GM12878 (cell line): Measurements from ENCODE around the gene YBEY. TPM values are rescaled to one million over a fixed set of nuclear protein-coding genes. Genes with fewer than 3 reads are reported as not detected.

Experiments used
- ATF7 ChIP-seq: fragments of 450-650 bp; IDR thresholded peaks from 2 replicates; pipeline ENCODE4 v1.6.1; 2016; ENCODE audit warnings: low read depth, mild to moderate bottlenecking
- BACH1 ChIP-seq: fragments of 450-650 bp; IDR thresholded peaks from 2 replicates; pipeline ENCODE4 v1.6.1; 2017; ENCODE audit warnings: mild to moderate bottlenecking, borderline replicate concordance
- BHLHE40 ChIP-seq, 2 experiments: fragments of 450-650 bp in 1 of 2; IDR thresholded peaks; 2 replicates each; pipeline ENCODE4 v1.6.1; 2011 to 2017; ENCODE audit warnings: low read depth in 2 of 2, borderline replicate concordance in 1 of 2, improper control_type of control experiment in 1 of 2, low read length in 1 of 2, mild to moderate bottlenecking in 1 of 2
- DPF2 ChIP-seq: fragments of 450-650 bp; IDR thresholded peaks from 2 replicates; pipeline ENCODE4 v1.6.1; 2017; ENCODE audit warnings: mild to moderate bottlenecking
- EGR1 ChIP-seq, 2 experiments: IDR thresholded peaks; 1 replicate in 1 of 2; 2 replicates in 1 of 2; pipeline ENCODE4 v1.6.1; 2011 to 2012; ENCODE audit warnings: low read depth in 2 of 2, low read length in 2 of 2, borderline replicate concordance in 1 of 2, mild to moderate bottlenecking in 1 of 2, moderate library complexity in 1 of 2
- GABPA ChIP-seq: IDR thresholded peaks from 2 replicates; pipeline ENCODE4 v1.6.1; 2014; ENCODE audit warnings: antibody characterized with exemption, low read depth, mild to moderate bottlenecking, inconsistent platforms
- LARP7 ChIP-seq: fragments of 450-650 bp; IDR thresholded peaks from 2 replicates; pipeline ENCODE4 v1.6.1; 2017; ENCODE audit warnings: mild to moderate bottlenecking
- MEF2B ChIP-seq: fragments of 450-650 bp; IDR thresholded peaks from 2 replicates; pipeline ENCODE4 v1.6.1; 2018; ENCODE audit warnings: mild to moderate bottlenecking, moderate library complexity; ENCODE audit not compliant: partially characterized antibody, poor library complexity, severe bottlenecking
- POU2F2 ChIP-seq: IDR thresholded peaks from 3 replicates; pipeline ENCODE4 v1.6.1; 2011; ENCODE audit warnings: low read depth, mild to moderate bottlenecking, low read length, borderline replicate concordance
- RAD51 ChIP-seq: fragments of 450-650 bp; IDR thresholded peaks from 2 replicates; pipeline ENCODE4 v1.6.1; 2016; ENCODE audit warnings: moderate library complexity, mild to moderate bottlenecking, inconsistent platforms
- RB1 ChIP-seq: fragments of 450-650 bp; formaldehyde crosslinking; IDR thresholded peaks from 2 replicates; pipeline ENCODE4 v1.6.1; 2017; ENCODE audit warnings: mild to moderate bottlenecking, borderline replicate concordance
- SMAD1 ChIP-seq: fragments of 450-650 bp; IDR thresholded peaks from 2 replicates; pipeline ENCODE4 v1.6.1; 2018; ENCODE audit warnings: mild to moderate bottlenecking, low read depth; ENCODE audit not compliant: partially characterized antibody
- SP1 ChIP-seq: IDR thresholded peaks from one replicate; pipeline ENCODE4 v1.6.1; 2011; ENCODE audit warnings: low read depth, low read length
- STAT3 ChIP-seq: IDR thresholded peaks from 2 replicates; pipeline ENCODE4 v1.6.1; 2011; ENCODE audit warnings: low read depth, low read length, improper control_type of control experiment
- TARDBP ChIP-seq: IDR thresholded peaks from 2 replicates; pipeline ENCODE4 v1.6.1; 2016; ENCODE audit warnings: borderline replicate concordance
- YY1 ChIP-seq: IDR thresholded peaks from 2 replicates; pipeline ENCODE4 v1.6.1; 2011; ENCODE audit warnings: low read depth, mild to moderate bottlenecking, low read length
- ZBTB33 ChIP-seq: fragments of 450-650 bp; IDR thresholded peaks from 2 replicates; pipeline ENCODE4 v1.6.1; 2017; ENCODE audit warnings: mild to moderate bottlenecking
- ZNF274 ChIP-seq: IDR thresholded peaks from one replicate; pipeline ENCODE4 v1.8.0; 2011; ENCODE audit not compliant: insufficient read length, insufficient read depth
- ZNF384 ChIP-seq: IDR thresholded peaks from 2 replicates; pipeline ENCODE4 v1.6.1; 2012; ENCODE audit warnings: low read depth, mild to moderate bottlenecking, low read length, improper control_type of control experiment, borderline replicate concordance
- polyA plus RNA-seq, 11 experiments: library from polyadenylated mRNA; depleted of rRNA in 4 of 11; unstranded in 6 of 11; stranded (reverse) in 5 of 11; fragments of >200 nt; fragmentation: Nextera tagmentation in 4 of 11; fragmentation: Illumina TruSeq in 1 of 11; extraction: Ambion mirVana in 4 of 11; extraction: Trizol in 1 of 11; gene quantifications; 1 replicate in 1 of 11; 2 replicates in 10 of 11; pipeline versions ENCODE4 v1.2.1 to v1.2.3, GENCODE V29; 2011 to 2016; ENCODE audit warnings: inconsistent platforms in 2 of 11, missing spikeins in 2 of 11, low read depth in 1 of 11
- total RNA-seq, 4 experiments: library from RNA; depleted of rRNA in 3 of 4; stranded (reverse); fragments of >200 nt in 3 of 4; fragmentation: Illumina TruSeq in 1 of 4; extraction: Trizol in 1 of 4; gene quantifications; 2 replicates each; pipeline versions ENCODE4 v1.2.1 to v1.2.3, GENCODE V29; 2013 to 2021
- TF ChIP-seq, protein P1 (sequence below): fragments of 450-650 bp; formaldehyde crosslinking; IDR thresholded peaks from 2 replicates; pipeline ENCODE4 v1.4.0; 2022; ENCODE audit warnings: mild to moderate bottlenecking, moderate library complexity
- TF ChIP-seq, protein P2 (sequence below): fragments of 450-650 bp; IDR thresholded peaks from 2 replicates; pipeline ENCODE4 v1.6.1; 2017; ENCODE audit warnings: mild to moderate bottlenecking, moderate library complexity

The YBEY gene
- total and polyA plus RNA-seq, 10 of the 15 experiments (the other 5 are each of a cell fraction or from before 2014, with no cell fraction given), result 6.5 to 31.4 (median 18.5) TPM

GRCh38 chr21:46324390-46325072 is 38.4 kb downstream of the YBEY start (continued):
- TF ChIP-seq ZBTB33 (no peak), DPF2 (peak; percentile 42; the same call in 1 of the 2 replicates), POU2F2 (no peak), ATF7 (no peak), ZNF274 (no peak), STAT3 (no peak), LARP7 (peak; percentile 68; the same call in 1 of the 2 replicates), BACH1 (no peak; the same call in 1 of the 2 replicates), RAD51 (no peak), SP1 (peak; percentile 15), TARDBP (no peak), SMAD1 (no peak), GABPA (no peak), RB1 (0 out of 2 replicates have a peak, but pooled peaks have one; percentile 68), ZNF384 (no peak), YY1 (peak; percentile 97), MEF2B (no peak), BHLHE40 (IDR thresholded peaks at IDR 0.05; ENCODE audit: borderline replicate concordance in 1 of 2, low read depth in 2 of 2, low read length in 1 of 2) (peak in 1 of 2 experiments; percentile 39; a peak in 1 of 4 replicates), EGR1 (IDR thresholded peaks at IDR 0.05; ENCODE audit: borderline replicate concordance in 1 of 2, low read depth in 2 of 2, low read length in 2 of 2) (0 out of 3 replicates have a peak, but pooled peaks of 1 of the 2 experiments have one; percentile 38)
- TF ChIP-seq, protein P1, sequence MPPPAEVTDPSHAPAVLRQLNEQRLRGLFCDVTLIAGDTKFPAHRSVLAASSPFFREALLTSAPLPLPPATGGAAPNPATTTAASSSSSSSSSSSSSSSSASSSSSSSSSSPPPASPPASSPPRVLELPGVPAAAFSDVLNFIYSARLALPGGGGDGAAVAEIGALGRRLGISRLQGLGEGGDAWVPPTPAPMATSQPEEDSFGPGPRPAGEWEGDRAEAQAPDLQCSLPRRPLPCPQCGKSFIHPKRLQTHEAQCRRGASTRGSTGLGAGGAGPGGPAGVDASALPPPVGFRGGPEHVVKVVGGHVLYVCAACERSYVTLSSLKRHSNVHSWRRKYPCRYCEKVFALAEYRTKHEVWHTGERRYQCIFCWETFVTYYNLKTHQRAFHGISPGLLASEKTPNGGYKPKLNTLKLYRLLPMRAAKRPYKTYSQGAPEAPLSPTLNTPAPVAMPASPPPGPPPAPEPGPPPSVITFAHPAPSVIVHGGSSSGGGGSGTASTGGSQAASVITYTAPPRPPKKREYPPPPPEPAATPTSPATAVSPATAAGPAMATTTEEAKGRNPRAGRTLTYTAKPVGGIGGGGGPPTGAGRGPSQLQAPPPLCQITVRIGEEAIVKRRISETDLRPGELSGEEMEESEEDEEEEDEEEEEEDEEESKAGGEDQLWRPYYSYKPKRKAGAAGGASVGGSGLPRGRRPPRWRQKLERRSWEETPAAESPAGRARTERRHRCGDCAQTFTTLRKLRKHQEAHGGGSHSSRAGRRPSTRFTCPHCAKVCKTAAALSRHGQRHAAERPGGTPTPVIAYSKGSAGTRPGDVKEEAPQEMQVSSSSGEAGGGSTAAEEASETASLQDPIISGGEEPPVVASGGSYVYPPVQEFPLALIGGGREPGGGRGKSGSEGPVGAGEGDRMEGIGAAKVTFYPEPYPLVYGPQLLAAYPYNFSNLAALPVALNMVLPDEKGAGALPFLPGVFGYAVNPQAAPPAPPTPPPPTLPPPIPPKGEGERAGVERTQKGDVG (CRISPR knock-in tag), result no peak
- TF ChIP-seq, protein P2, sequence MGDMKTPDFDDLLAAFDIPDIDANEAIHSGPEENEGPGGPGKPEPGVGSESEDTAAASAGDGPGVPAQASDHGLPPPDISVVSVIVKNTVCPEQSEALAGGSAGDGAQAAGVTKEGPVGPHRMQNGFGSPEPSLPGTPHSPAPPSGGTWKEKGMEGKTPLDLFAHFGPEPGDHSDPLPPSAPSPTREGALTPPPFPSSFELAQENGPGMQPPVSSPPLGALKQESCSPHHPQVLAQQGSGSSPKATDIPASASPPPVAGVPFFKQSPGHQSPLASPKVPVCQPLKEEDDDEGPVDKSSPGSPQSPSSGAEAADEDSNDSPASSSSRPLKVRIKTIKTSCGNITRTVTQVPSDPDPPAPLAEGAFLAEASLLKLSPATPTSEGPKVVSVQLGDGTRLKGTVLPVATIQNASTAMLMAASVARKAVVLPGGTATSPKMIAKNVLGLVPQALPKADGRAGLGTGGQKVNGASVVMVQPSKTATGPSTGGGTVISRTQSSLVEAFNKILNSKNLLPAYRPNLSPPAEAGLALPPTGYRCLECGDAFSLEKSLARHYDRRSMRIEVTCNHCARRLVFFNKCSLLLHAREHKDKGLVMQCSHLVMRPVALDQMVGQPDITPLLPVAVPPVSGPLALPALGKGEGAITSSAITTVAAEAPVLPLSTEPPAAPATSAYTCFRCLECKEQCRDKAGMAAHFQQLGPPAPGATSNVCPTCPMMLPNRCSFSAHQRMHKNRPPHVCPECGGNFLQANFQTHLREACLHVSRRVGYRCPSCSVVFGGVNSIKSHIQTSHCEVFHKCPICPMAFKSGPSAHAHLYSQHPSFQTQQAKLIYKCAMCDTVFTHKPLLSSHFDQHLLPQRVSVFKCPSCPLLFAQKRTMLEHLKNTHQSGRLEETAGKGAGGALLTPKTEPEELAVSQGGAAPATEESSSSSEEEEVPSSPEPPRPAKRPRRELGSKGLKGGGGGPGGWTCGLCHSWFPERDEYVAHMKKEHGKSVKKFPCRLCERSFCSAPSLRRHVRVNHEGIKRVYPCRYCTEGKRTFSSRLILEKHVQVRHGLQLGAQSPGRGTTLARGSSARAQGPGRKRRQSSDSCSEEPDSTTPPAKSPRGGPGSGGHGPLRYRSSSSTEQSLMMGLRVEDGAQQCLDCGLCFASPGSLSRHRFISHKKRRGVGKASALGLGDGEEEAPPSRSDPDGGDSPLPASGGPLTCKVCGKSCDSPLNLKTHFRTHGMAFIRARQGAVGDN, result 0 out of 2 replicates have a peak, but pooled peaks have one; percentile 40
